CD4-positive, alpha-beta T cell (primary cell): Measurements from ENCODE around the gene BDNF. TPM values are rescaled to one million over a fixed set of nuclear protein-coding genes. Genes with fewer than 3 reads are reported as not detected.
A peak's percentile ranks its signal among the peaks of the same experiment; 100 is the strongest.
"Not testable (repeated sequence)": the region's sequence is repeated elsewhere in the genome, so short reads cannot be mapped to it uniquely, and the experiment has no call there.

Experiments
- ATAC-seq: fragments of 200-7000 bp; cut with Tn5 transposase; one replicate; pipeline ENCODE4 v1.10.0; 2022; ENCODE audit warnings: mild to moderate bottlenecking; ENCODE audit not compliant: poor library complexity
- CTCF ChIA-PET: fragments of 350-600 bp; sonication (Branson Sonifier 250); formaldehyde crosslinking; loops from one replicate; lab custom pipeline; 2021; ENCODE audit warnings: antibody characterized with exemption, inconsistent platforms; lab: Charles Lee
- POLR2A ChIA-PET: fragments of 350-600 bp; sonication (Branson Sonifier 250); formaldehyde crosslinking; loops from one replicate; lab custom pipeline; 2021; ENCODE audit warnings: antibody characterized with exemption, inconsistent platforms; lab: Charles Lee
- DNase-seq, 14 experiments: peaks; one replicate each; pipeline ENCODE4 v3.0.0-alpha.2; 2013 to 2020; ENCODE audit warnings: mixed read lengths in 2 of 14
- H3K27ac ChIP-seq, 2 donors: one replicate each; pipeline versions ENCODE4 v1.5.1 to v1.7.0; 2013; ENCODE audit warnings: low read length in 2 of 2, low read depth in 1 of 2, mild to moderate bottlenecking in 1 of 2
- H3K27me3 ChIP-seq, 2 experiments: 1 replicate in 1 of 2; 2 replicates in 1 of 2; pipeline versions ENCODE4 v1.6.1 to v1.7.0; 2013; ENCODE audit warnings: low read length in 2 of 2, control low read depth in 1 of 2, mild to moderate bottlenecking in 1 of 2, moderate library complexity in 1 of 2; ENCODE audit not compliant: insufficient read depth in 2 of 2, control insufficient read depth in 1 of 2
- H3K36me3 ChIP-seq: one replicate; pipeline ENCODE4 v1.6.1; 2013; ENCODE audit warnings: low read length, control low read depth; ENCODE audit not compliant: insufficient read depth
- H3K4me1 ChIP-seq: one replicate; pipeline ENCODE4 v1.6.1; 2013; ENCODE audit warnings: low read length, control low read depth; ENCODE audit not compliant: insufficient read depth
- H3K4me3 ChIP-seq: one replicate; pipeline ENCODE4 v1.5.1; 2013; ENCODE audit warnings: mild to moderate bottlenecking, low read length, moderate library complexity
- H3K9me3 ChIP-seq, 2 experiments: 1 replicate in 1 of 2; 2 replicates in 1 of 2; pipeline versions ENCODE4 v1.6.1 to v1.7.0; 2013; ENCODE audit warnings: low read length in 2 of 2, mild to moderate bottlenecking in 2 of 2, control low read depth in 1 of 2, moderate library complexity in 1 of 2; ENCODE audit not compliant: control insufficient read depth in 1 of 2, insufficient read depth in 1 of 2
- H3K27ac Mint-ChIP-seq: one replicate; pipeline ENCODE4 v1.8.0; 2020; ENCODE audit warnings: mixed read lengths
- H3K27me3 Mint-ChIP-seq: one replicate; pipeline ENCODE4 v1.8.0; 2021; ENCODE audit warnings: mixed read lengths
- H3K36me3 Mint-ChIP-seq: one replicate; pipeline ENCODE4 v1.8.0; 2021; ENCODE audit warnings: low read depth, mixed read lengths
- H3K4me1 Mint-ChIP-seq: one replicate; pipeline ENCODE4 v1.8.0; 2021; ENCODE audit warnings: low read depth, mixed read lengths
- H3K4me3 Mint-ChIP-seq: one replicate; pipeline ENCODE4 v1.8.0; 2020; ENCODE audit warnings: mild to moderate bottlenecking, mixed read lengths
- H3K9me3 Mint-ChIP-seq: one replicate; pipeline ENCODE4 v1.8.0; 2020; ENCODE audit warnings: mixed read lengths
- intact Hi-C, 2 experiments: fragments of 100-400 bp; cut with DNase I in 1 of 2; cut with micrococcal nuclease in 1 of 2; formaldehyde crosslinking; loops; one replicate each; pipeline versions ENCODE4 v1.15.1 to v1.9.0; 2023 to 2025; cut with DNase I, micrococcal nuclease
- polyA plus RNA-seq, 2 donors: library from polyadenylated mRNA; unstranded; fragments of 120-200 nt; gene quantifications; one replicate each; pipeline ENCODE4 v1.2.1, GENCODE V29; 2013
- total RNA-seq, 174 experiments: library from RNA in 2 of 174; stranded (reverse) in 2 of 174; gene quantifications; one replicate each; pipeline ENCODE4 v1.2.3 and lab custom pipeline; 2021 to 2026
- TF ChIP-seq, protein P1 (sequence below): fragments of 200-600 bp; IDR thresholded peaks from one replicate; pipeline ENCODE4 v1.8.0; 2022; ENCODE audit warnings: antibody characterized with exemption, mild to moderate bottlenecking

The BDNF gene
- total RNA-seq = not detected
- 0.08 TPM for polyA plus RNA-seq (2013, experiment 1 of 2)
- polyA plus RNA-seq (2013, experiment 2 of 2) = 0.08 TPM
- total RNA-seq (lab: John Stamatoyannopoulos, UW) = 0 to 0.11 (median 0) reads per million in 172 experiments

DNA sequence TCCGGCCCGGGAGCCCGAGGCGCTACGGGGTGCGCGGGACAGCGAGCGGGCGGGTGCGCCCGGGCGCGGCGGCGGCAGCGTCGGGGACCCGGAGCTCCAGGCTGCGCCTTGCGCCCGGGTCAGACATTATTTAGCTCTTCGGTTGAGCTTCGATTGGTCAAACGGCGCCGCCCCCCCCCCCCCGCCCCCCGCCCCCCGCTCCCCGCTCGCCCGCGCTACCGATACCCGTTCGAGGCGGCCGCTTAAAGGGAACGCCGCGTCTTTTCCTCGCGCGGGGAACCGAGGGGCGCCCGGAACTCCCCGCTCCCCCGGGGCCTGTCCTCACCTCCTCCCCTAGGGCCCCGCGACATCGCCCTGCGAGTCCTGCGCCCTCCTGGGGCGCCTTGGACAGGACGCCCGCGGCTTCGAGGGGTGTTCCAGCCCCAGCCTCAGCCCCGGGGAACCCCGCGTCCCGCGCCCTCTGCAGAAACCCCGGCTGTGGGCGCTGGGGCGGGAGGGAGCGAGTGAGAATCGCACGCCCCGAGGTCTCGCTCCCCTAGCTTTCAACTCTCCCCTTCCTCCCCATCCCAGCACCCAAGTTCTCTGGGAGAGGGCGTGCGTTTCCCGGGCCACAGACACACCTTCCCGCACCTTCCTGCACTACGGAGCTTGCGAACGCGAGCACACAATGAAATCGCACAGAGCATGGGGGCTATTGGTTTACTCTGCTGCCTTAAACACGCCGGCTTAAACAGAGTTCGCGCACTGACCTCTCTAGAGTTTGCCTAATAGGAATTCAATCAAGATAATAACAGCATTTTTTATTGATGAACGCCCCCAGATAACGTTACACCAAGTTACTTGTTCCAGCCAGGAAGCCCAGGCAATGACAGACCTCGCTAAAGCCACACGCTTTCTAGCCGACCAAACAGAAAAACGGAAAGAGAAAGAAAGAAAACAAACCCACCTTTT lies at the start of gene BDNF:
BDNF (minus strand) TSS at position 105 of the 951 bp plus-strand sequence. CDS start 41,891 bp downstream, outside the sequence.
- CTCF ChIA-PET = no interaction called here

DNA sequence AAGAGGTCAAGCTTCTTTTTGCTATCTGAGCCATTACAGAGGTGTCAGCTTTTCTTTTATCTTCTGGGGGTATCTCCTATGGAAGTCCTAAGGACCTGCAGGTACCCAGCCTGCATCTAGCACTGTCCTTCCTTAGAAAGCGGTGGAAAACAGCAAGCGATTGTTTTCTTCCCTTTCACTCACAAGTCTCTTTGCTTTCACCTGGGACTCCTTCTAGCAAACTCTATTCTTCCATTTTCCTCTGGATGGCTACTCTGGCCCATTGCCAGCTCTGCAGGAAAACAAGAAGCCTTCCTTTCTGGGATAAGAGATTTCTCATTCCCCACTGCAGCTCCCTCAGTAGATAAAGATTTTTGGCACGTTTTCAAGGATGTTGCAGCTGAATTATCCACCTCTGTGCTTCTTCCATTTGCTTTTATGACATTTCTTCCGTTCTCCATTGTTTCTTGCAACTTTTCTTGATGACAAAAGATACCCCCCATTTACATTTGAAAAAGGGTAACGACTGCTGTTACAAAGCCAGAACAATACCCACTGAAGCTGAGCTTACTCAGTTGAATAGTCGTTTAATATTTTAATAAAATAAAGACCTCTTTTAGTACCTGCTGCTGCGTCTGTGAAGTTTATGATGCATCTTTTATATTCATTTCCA lies 40.2 kb upstream of the BDNF start:
- no peak for ATAC-seq
- Mint-ChIP-seq H3K27me3 (peaks cover 17% of the 10 kb centered on the region), H3K4me3 (no peak overlapping the region), H3K36me3 (no peaks in the 10 kb centered on the region), H3K9me3 (peaks cover 3% of the 10 kb centered on the region), H3K27ac (no peak overlapping the region), H3K4me1 (no peaks in the 10 kb centered on the region)
- ChIA-PET POLR2A (no interaction called here), CTCF (no interaction called here)
- no peak for DNase-seq
- Histone ChIP-seq H3K9me3 (no peaks in the 10 kb centered on the region), H3K4me1 (no peaks in the 10 kb centered on the region), H3K4me3 (no peak overlapping the region), H3K36me3 (no peaks in the 10 kb centered on the region), H3K27me3 (no peaks in the 10 kb centered on the region), H3K27ac (no peak overlapping the region)
- intact Hi-C loops = no loop called here
- TF ChIP-seq, protein P1, sequence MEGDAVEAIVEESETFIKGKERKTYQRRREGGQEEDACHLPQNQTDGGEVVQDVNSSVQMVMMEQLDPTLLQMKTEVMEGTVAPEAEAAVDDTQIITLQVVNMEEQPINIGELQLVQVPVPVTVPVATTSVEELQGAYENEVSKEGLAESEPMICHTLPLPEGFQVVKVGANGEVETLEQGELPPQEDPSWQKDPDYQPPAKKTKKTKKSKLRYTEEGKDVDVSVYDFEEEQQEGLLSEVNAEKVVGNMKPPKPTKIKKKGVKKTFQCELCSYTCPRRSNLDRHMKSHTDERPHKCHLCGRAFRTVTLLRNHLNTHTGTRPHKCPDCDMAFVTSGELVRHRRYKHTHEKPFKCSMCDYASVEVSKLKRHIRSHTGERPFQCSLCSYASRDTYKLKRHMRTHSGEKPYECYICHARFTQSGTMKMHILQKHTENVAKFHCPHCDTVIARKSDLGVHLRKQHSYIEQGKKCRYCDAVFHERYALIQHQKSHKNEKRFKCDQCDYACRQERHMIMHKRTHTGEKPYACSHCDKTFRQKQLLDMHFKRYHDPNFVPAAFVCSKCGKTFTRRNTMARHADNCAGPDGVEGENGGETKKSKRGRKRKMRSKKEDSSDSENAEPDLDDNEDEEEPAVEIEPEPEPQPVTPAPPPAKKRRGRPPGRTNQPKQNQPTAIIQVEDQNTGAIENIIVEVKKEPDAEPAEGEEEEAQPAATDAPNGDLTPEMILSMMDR = no peak

More for the DNA sequence above, at the start of gene BDNF:
- no peak within 1 kb of the TSS for H3K27ac Mint-ChIP-seq
- H3K27me3 Mint-ChIP-seq = peaks cover 78% of the 10 kb centered on the region
- Histone ChIP-seq H3K4me3 (peak within 1 kb of the TSS; percentile 28), H3K27me3 (peaks cover 43 to 78% of the 10 kb centered on the region in 2 experiments), H3K4me1 (peaks cover 26% of the 10 kb centered on the region), H3K27ac (no peak within 1 kb of the TSS), H3K9me3 (peaks cover 0 to 8% of the 10 kb centered on the region in 2 experiments), H3K36me3 (no peaks in the 10 kb centered on the region)
- ATAC-seq (no peak), DNase-seq (no peak)
- H3K36me3 Mint-ChIP-seq = no peaks in the 10 kb centered on the region
- peak within 1 kb of the TSS; percentile 72 for H3K4me3 Mint-ChIP-seq
- POLR2A ChIA-PET = no interaction called here
- H3K9me3 Mint-ChIP-seq = no peaks in the 10 kb centered on the region
- TF ChIP-seq, protein P1 = no peak
- peaks cover 19% of the 10 kb centered on the region for H3K4me1 Mint-ChIP-seq
- intact Hi-C loops = no loop called here

DNA sequence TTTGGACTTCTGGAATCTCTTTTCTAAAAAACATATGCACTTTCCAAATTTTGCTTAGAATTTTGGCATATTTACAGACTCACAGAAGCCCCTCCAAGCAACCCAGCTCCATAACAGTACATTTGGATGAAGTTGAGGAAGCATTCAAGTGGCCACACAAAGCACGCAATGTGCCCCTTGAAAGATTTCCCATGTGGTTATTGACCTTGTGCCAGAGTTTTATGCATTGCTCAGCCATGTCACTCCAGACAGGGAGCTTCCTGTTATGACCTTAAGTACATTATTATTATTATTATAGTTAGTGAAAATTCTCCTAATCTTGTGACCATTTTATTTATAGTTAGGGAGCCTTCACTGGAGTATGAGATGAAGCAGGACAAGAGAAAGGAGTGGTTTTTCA lies 35.0 kb upstream of the BDNF start:
- TF ChIP-seq, protein P1 = no peak
- DNase-seq (no peak), ATAC-seq (no peak)
- peaks cover 3% of the 10 kb centered on the region for H3K9me3 Mint-ChIP-seq
- no peaks in the 10 kb centered on the region for H3K36me3 Mint-ChIP-seq
- Histone ChIP-seq H3K4me3 (no peak overlapping the region), H3K27me3 (peaks cover 0 to 4% of the 10 kb centered on the region in 2 experiments), H3K9me3 (no peaks in the 10 kb centered on the region), H3K27ac (no peak overlapping the region), H3K4me1 (no peaks in the 10 kb centered on the region), H3K36me3 (no peaks in the 10 kb centered on the region)
- intact Hi-C loops = no loop called here
- POLR2A ChIA-PET = no interaction called here
- H3K27ac Mint-ChIP-seq = no peak overlapping the region
- CTCF ChIA-PET = no interaction called here
- H3K4me3 Mint-ChIP-seq = no peak overlapping the region
- H3K27me3 Mint-ChIP-seq = peaks cover 6% of the 10 kb centered on the region
- H3K4me1 Mint-ChIP-seq = no peaks in the 10 kb centered on the region

DNA sequence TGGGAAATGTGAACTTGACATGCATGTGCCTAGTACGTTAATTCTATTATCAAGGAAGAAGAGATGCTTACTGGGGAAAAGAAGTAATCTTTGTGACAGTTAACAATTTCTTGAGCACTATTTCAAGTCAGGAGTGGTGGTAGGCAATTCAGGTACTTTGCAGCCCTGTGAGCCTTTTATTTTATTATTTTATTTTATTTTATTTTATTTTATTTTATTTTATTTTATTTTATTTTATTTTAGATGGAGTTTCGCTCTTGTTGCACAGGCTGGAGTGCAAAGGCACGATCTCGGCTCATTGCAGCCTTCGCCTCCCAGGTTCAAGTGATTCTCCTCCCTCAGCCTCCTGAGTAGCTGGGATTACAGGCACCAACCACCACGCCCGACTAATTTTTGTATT lies 31.5 kb upstream of the BDNF start:
- H3K4me1 Mint-ChIP-seq, intact Hi-C loops, DNase-seq, H3K9me3 ChIP-seq, H3K4me3 Mint-ChIP-seq, POLR2A ChIA-PET, CTCF ChIA-PET, ATAC-seq, H3K36me3 Mint-ChIP-seq, H3K27ac Mint-ChIP-seq, H3K4me3 ChIP-seq, H3K27me3 ChIP-seq, H3K27me3 Mint-ChIP-seq, H3K27ac ChIP-seq, H3K4me1 ChIP-seq, H3K9me3 Mint-ChIP-seq, H3K36me3 ChIP-seq: not testable (repeated sequence)
